OCI-LY1 (cell line): ENCODE results near the gene STEAP1B.

Source experiments
- CTCF ChIP-seq: fragments of 200-600 bp; sonication (generic), shearing (Covaris generic); IDR thresholded peaks from 2 replicates; pipeline ENCODE4 v1.5.1; 2017; ENCODE audit warnings: mild to moderate bottlenecking, antibody characterized with exemption, low read length, moderate library complexity, mixed read lengths
- EZH2 ChIP-seq: fragments of 200-600 bp; sonication (generic), shearing (Covaris generic); IDR thresholded peaks from 2 replicates; pipeline ENCODE4 v1.8.0; 2017; ENCODE audit warnings: borderline replicate concordance, mixed run types, mild to moderate bottlenecking, antibody characterized with exemption, low read length, moderate library complexity, mixed read lengths

GRCh38 chr7:22544245-22544644 lies 44.3 kb upstream of the STEAP1B start:
- TF ChIP-seq CTCF: no peak
- TF ChIP-seq EZH2: no peak
